T-helper 17 cell (primary cell): ENCODE results near the gene GLP1R. TPM values are rescaled to one million over a fixed set of nuclear protein-coding genes. Genes with fewer than 3 reads are reported as not detected.

Experiments used
- ATAC-seq: fragments of 150-1000 bp; cut with Tn5 transposase; 2 replicates; pipeline ENCODE4 v1.10.0; 2021; ENCODE audit warnings: mild to moderate bottlenecking, moderate library complexity
- DNase-seq, 3 donors: peaks; one replicate each; pipeline versions ENCODE4 v3.0.0 to v3.0.0-alpha.2; 2020 to 2021
- H3K9me3 ChIP-seq: one replicate; pipeline ENCODE4 v1.7.0; 2013; ENCODE audit warnings: low read length, mild to moderate bottlenecking; ENCODE audit not compliant: control insufficient read depth, poor library complexity, severe bottlenecking
- H3K27ac Mint-ChIP-seq: one replicate; pipeline ENCODE4 v1.8.0; 2022; ENCODE audit warnings: mild to moderate bottlenecking, moderate library complexity, mixed read lengths
- H3K27me3 Mint-ChIP-seq: one replicate; pipeline ENCODE4 v1.8.0; 2022; ENCODE audit warnings: mixed read lengths
- H3K36me3 Mint-ChIP-seq: one replicate; pipeline ENCODE4 v1.8.0; 2022; ENCODE audit warnings: low read depth, mixed read lengths
- H3K4me1 Mint-ChIP-seq: one replicate; pipeline ENCODE4 v1.8.0; 2022; ENCODE audit warnings: mild to moderate bottlenecking, mixed read lengths
- H3K4me3 Mint-ChIP-seq: one replicate; pipeline ENCODE4 v1.8.0; 2022; ENCODE audit warnings: mild to moderate bottlenecking, moderate library complexity, mixed read lengths
- total RNA-seq, 4 donors: library from RNA in 2 of 4; stranded (reverse) in 2 of 4; gene quantifications; one replicate each; pipeline ENCODE4 v1.2.3 and lab custom pipeline; 2022 to 2026

GLP1R gene
- total RNA-seq, 2 donors from 2014 or later, result not detected

DNA sequence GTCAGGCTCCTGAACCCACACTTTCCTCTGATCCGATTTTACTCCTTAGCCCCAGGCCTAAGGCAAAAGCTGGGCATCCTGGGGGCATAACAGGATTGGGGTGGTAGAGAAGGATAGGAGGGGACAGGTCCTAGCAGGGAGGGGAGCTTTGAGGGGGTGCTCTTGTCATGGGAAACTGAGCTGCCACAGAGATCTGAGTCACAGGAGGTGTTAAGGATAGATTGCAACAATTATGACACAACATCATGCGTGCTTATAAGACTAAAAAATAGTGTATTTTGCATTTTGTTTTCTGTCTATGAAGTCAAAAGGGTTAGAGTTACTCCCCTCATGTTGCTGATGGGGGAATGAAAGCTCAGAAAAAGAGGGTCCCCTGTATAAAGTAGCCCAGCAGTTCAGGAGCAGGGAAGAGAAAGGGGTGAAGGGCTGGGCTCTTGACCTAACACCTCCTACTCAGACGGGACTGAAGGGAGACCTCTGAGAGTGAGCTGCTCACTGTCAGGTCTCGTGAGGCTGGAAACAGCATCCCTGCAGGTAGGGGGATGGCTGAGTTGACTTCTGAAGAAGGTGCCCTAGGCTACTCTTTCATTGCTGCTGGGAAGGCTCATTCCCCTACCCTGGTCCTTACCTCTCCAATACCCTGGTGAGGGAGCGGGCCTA lies 2.0 kb downstream of the GLP1R start:
- DNase-seq (no peak), ATAC-seq (no peak)
- H3K36me3 Mint-ChIP-seq, result peaks cover 6% of the 10 kb centered on the region
- H3K27me3 Mint-ChIP-seq, result peaks cover 70% of the 10 kb centered on the region
- no peaks in the 10 kb centered on the region for H3K9me3 ChIP-seq
- peaks cover 20% of the 10 kb centered on the region for H3K4me1 Mint-ChIP-seq
- H3K27ac Mint-ChIP-seq, result no peak overlapping the region
- H3K4me3 Mint-ChIP-seq, result no peak overlapping the region

DNA sequence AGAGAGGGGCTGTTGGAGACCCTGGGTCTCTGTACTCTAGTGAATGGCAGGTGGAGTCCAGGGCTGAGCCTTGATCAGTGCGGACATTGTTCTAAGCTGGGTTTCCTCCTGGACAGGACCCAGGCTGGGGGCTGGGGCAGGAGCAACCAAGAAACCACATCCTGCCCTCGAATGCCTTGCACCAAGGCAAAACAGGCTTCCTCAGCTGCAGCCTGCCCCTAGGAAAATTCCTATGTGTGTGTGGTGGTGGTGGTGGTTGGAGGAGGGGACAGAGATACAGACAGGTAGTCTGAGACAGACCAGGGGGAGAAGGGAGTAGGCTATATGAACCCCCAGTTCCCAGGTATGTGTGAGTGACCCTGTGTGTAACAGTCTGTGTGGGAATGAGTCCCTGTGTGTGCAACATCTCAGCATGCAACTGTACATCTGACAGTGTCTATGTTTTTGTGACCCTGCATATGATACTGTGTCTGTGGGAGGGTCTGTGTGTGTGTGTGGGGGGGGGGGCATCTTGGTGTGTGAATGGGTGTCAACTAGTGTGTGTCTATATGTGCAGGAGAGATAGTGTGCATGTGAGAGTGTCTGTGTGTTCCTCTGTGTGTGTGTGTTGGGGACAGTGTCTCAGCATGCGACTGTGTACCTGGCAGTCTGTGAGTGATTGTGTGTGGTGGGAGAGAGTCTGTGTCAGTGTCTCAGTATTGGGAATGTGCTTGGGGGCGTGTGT lies 3.0 kb downstream of the GLP1R start:
- Mint-ChIP-seq H3K27ac (peak overlapping the region; percentile 57), H3K4me3 (no peak overlapping the region), H3K4me1 (peaks cover 20% of the 10 kb centered on the region), H3K36me3 (peaks cover 6% of the 10 kb centered on the region), H3K27me3 (peaks cover 71% of the 10 kb centered on the region)
- H3K9me3 ChIP-seq, result no peaks in the 10 kb centered on the region
- DNase-seq (no peak), ATAC-seq (no peak)

DNA sequence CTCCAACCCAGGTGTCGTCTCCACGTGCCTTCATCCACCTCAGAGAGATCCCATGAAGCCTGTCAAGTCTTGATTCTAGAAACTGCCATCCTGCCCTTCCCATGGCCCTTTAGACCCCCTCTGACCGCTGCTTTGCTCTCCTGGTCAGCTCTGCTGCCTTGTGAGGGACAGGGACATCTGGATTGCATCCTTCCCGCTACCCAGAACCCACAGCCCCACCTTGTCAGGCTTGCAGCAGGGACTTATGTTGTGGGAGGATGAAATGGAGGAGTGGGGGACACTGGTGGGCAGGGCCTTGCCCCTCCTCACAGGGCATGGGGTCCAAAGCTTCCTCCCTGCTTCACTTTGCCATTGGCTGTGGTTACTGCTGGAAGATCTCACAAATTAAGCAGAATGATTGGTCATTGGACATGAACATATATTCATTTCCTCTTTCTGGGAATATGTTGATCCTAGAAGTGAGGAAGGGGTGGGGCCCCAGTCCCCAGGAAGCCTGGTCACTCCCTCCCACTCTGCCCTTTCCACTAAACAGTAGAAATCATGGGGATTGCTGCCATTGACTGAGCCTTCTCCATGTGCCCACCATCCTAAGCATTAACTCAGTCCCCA lies 4.5 kb downstream of the GLP1R start:
- Mint-ChIP-seq H3K4me3 (no peak overlapping the region), H3K4me1 (peaks cover 18% of the 10 kb centered on the region)
- no peak for ATAC-seq

DNA sequence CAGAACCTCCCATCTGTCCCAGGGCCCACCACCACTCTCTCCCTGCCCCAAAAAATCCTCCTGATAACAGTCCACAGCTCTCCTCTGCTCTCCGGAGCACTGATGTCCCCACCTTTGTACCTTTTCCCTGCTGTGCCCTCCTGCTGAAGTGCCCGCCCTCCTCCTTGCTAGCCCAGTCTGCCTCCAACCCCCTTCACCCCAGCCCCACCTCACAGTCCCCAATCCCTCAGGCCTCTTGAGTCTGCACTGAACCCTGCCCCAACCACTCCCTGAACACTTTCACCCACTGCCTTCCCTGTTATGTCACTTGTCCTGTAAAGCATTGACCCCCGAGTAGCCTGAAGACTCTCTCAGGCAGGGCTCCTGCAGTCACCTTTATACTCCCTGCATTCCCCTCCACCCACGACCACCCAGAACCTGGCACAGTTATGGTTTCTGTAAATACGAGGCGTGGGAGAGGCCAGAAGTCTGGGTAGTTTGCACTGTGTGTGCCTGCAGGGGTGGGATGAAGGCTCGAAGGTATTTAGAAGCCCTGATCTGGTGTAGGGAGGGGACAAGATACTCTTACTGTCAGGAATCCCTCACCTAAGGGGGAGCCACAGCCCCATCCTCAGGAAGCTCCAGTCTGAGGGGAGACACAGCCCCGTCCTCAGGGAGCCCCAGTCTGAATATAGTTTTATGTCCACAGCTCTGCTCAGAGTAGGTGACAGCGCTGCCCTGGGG lies 5.4 kb downstream of the GLP1R start:
- peaks cover 70% of the 10 kb centered on the region for H3K27me3 Mint-ChIP-seq
- no peak for DNase-seq
- no peak overlapping the region for H3K4me3 Mint-ChIP-seq
- no peak overlapping the region for H3K27ac Mint-ChIP-seq
- no peaks in the 10 kb centered on the region for H3K9me3 ChIP-seq
- ATAC-seq, result no peak
- peaks cover 6% of the 10 kb centered on the region for H3K36me3 Mint-ChIP-seq
- H3K4me1 Mint-ChIP-seq, result peaks cover 18% of the 10 kb centered on the region

More for the DNA sequence above, 4.5 kb downstream of the GLP1R start:
- no peaks in the 10 kb centered on the region for H3K9me3 ChIP-seq
- DNase-seq, result no peak
- peaks cover 6% of the 10 kb centered on the region for H3K36me3 Mint-ChIP-seq
- peaks cover 63% of the 10 kb centered on the region for H3K27me3 Mint-ChIP-seq
- no peak overlapping the region for H3K27ac Mint-ChIP-seq

DNA sequence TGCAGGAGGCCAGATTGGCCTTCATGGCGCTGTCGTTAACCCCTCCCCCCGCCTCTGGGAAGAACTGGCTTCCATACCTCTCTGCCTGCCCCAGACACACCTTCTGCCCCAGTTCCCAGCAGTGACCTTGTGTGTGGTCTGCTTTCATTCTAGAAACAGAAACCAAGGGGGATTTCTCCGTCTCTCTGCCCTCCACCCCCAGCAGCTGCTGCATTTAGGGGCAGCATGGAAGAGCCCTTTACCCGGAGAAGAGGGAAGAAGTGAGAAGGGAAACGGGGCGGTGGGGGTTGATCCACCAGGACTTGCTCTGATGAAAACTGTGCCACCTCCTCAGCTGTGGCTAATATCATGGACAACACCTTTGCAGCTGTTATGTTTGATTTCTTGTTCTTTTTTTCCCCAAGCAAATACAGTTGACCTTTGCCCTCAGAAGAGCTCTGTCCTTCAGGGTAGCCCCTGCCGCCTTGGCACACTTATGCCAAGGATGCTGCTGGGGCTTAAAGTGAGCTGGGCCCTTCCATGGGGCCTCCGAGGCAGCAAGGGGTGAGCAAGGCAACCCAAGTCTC lies 6.1 kb downstream of the GLP1R start:
- Mint-ChIP-seq H3K27me3 (peaks cover 70% of the 10 kb centered on the region), H3K27ac (no peak overlapping the region), H3K36me3 (peaks cover 4% of the 10 kb centered on the region), H3K4me1 (peaks cover 15% of the 10 kb centered on the region), H3K4me3 (no peak overlapping the region)
- DNase-seq, result no peak
- H3K9me3 ChIP-seq, result no peaks in the 10 kb centered on the region
- no peak for ATAC-seq

DNA sequence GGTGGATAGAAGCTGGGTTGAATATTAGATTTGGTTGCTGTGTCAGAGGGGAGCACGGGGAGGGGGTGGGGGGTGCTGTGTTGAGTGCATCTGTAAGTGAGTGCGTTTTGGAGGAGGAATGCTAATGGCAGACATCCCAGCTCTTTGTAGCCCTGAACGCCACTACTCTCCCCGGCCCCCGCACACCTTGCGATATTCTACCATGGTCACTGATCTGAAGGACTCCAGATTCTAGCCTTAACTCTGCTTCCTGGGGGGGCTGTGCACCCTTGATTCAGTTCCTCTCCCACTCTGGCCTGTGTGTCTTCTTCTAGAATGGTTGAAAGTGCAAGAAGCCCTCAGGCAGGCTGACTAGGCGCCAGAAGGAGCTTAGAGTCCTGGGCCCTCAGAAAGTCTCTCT lies 7.1 kb downstream of the GLP1R start:
- Mint-ChIP-seq H3K27me3 (peaks cover 70% of the 10 kb centered on the region), H3K4me3 (no peak overlapping the region), H3K27ac (no peak overlapping the region), H3K36me3 (peaks cover 4% of the 10 kb centered on the region), H3K4me1 (peaks cover 17% of the 10 kb centered on the region)
- DNase-seq, result no peak
- no peaks in the 10 kb centered on the region for H3K9me3 ChIP-seq
- ATAC-seq, result no peak

DNA sequence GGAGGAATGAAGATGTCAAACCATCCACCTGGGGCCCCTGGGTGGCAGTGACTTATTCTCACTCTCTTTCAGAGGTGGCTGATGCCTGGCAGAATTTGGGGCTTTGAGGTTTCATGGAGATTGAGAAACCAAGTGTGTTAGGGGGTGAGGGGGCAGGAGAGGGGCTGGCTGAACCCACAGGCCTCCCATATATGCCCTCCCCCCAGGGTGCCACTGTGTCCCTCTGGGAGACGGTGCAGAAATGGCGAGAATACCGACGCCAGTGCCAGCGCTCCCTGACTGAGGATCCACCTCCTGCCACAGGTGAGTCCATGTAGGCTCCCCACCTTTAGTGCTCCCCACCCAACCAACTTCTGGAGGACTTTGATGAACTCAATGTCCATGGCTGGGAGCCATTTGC lies 7.6 kb downstream of the GLP1R start:
- ATAC-seq, result no peak
- Mint-ChIP-seq H3K4me1 (peaks cover 16% of the 10 kb centered on the region), H3K27ac (no peak overlapping the region), H3K27me3 (peaks cover 70% of the 10 kb centered on the region), H3K4me3 (no peak overlapping the region), H3K36me3 (peaks cover 4% of the 10 kb centered on the region)
- DNase-seq, result no peak
- H3K9me3 ChIP-seq, result no peaks in the 10 kb centered on the region

DNA sequence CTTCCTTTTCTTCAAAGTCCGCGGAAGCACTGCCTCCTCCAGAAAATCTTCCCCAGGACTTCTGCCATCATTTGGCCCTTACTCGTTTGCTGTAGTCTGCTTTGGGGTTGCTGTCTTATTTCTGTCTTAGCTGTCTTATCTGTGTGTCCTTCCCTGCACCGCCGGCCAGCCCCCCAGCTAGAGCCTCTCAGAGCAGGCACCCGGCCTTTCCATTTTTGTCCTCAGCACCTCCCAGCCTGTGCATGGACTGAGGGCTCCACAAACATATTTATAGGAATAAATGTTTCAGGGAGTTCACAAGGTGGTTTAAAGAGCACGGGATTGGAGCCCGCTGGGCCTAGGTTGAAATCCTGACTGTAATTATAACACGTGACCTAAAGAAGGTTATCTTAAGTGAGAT lies 8.1 kb downstream of the GLP1R start:
- DNase-seq (no peak), ATAC-seq (no peak)
- Mint-ChIP-seq H3K36me3 (peaks cover 4% of the 10 kb centered on the region), H3K4me3 (no peak overlapping the region), H3K4me1 (peaks cover 12% of the 10 kb centered on the region), H3K27me3 (peaks cover 68% of the 10 kb centered on the region), H3K27ac (no peak overlapping the region)
- H3K9me3 ChIP-seq, result no peaks in the 10 kb centered on the region

DNA sequence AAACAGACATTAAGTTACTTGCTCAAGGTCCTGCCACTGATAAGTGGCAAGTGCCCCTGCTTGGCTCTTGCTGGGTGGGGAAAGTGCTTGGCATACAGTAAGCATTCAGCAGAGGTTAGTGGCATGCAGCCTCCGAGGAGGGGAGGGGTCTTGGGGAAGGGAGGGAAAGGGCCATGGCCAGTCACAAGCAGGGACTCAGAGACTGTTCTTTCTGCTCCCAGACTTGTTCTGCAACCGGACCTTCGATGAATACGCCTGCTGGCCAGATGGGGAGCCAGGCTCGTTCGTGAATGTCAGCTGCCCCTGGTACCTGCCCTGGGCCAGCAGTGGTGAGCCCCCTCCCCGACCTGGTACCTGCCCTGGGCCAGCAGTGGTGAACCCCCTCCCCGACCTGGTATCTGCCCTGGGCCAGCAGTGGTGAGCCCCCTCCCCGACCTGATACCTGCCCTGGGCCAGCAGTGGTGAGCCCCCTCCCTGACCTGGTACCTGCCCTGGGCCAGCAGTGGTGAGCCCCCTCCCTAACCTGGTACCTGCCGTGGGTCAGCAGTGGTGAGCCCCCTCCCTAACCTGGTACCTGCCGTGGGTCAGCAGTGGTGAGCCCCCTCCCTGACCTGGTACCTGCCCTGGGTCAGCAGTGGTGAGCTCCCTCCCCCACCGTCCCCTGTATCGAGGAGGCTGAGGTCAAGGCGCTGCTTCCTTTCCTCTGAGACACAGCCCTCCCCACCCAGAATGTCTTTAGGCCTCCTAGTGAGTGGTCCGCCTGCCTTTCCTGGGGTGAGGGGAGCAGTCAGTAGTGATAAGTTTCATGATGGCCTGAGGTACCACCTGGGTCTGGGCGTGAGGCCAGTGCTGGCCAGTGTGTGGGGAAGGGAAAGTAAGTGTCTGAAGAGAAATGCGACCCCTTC lies 8.9 kb downstream of the GLP1R start:
- no peaks in the 10 kb centered on the region for H3K9me3 ChIP-seq
- no peak overlapping the region for H3K27ac Mint-ChIP-seq
- peaks cover 68% of the 10 kb centered on the region for H3K27me3 Mint-ChIP-seq
- H3K36me3 Mint-ChIP-seq, result no peaks in the 10 kb centered on the region
- peaks cover 7% of the 10 kb centered on the region for H3K4me1 Mint-ChIP-seq
- H3K4me3 Mint-ChIP-seq, result no peak overlapping the region
- ATAC-seq (no peak), DNase-seq (no peak)

DNA sequence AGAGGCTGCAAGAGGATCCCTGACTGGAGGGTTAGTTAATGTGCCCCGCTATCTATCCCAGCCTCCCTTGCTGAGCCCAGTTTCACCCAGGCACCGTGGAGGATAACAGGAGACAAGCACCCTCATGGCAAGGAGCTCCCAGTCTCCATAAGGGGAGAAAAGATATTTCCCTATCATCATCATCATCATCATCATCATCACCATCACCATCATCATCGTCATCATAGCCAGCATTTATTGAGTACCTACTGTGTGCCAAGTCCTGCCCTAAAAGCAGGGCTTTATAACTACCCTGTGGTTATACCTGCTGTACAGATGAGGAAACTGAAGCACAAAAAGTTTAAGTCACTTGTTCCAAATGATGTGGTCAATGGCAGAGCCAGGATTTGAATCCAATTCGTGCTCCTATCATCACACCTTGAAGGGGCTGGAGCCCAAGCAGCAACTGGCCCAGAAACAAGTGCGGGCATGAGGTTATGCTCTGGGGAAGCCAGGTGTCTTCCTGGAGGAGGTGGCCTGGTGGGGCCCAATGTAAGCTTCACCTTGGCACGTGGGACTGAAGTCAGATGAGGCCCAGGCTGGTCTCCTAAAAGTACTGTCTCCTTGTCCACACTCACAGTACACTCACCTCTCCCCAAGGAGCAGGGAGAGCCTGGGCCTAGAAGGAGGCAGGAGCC lies 10.0 kb downstream of the GLP1R start:
- Mint-ChIP-seq H3K27ac (no peak overlapping the region), H3K36me3 (no peaks in the 10 kb centered on the region), H3K4me3 (no peak overlapping the region), H3K27me3 (peaks cover 66% of the 10 kb centered on the region), H3K4me1 (peaks cover 4% of the 10 kb centered on the region)
- ATAC-seq (no peak), DNase-seq (no peak)
- H3K9me3 ChIP-seq, result no peaks in the 10 kb centered on the region

DNA sequence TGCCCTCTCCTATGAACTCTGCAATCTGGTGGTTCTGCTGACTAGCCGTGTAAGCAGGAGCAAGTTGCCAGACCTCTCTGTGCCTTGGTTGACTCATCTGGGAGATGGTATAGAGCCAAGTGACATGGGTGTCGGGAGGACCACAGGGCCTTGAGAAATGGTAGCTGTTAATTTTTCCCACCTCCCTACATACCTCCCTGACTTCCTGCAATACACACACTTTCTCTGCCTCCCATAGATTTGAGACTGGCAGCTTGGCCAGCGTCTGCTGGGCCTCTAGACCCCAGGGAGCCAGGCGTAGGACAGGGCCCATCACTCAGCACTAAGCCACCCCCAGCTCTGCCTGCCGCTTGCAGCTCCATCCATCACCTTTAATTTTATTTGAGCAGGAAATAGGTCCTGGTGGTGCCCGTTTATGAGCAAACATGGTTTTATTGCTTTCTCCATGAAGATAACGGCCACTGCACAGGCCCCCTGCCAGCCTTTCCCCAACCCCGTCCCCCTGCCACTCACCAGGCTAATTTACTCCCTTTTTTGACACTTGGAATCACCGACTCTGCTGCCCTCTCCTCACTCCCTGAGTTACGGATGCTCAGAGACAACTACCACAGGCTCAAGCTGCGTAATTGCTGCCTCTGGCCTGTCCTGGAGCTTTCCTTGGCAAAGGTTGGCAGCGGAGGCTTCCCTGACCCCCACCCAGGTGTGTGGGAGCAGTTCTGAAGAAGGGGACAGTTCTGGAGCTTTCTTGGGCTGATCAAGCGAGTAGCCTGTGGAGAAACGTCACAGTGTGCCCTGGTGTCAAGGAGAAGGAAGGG lies 11.1 kb downstream of the GLP1R start:
- Mint-ChIP-seq H3K36me3 (no peaks in the 10 kb centered on the region), H3K4me1 (peaks cover 2% of the 10 kb centered on the region), H3K27me3 (peaks cover 63% of the 10 kb centered on the region), H3K4me3 (no peak overlapping the region), H3K27ac (no peak overlapping the region)
- DNase-seq, result no peak
- H3K9me3 ChIP-seq, result no peaks in the 10 kb centered on the region
- no peak for ATAC-seq
